Gastroesophageal sphincter (tissue), 4 donors: Measurements from ENCODE around the gene MAP7D2. TPM values are rescaled to one million over a fixed set of nuclear protein-coding genes. Genes with fewer than 3 reads are reported as not detected.

Experiments used
- ATAC-seq: fragments of 150-250 bp; one replicate; pipeline ENCODE4 v1.9.1; 2016; ENCODE audit warnings: mild to moderate bottlenecking, moderate library complexity
- H3K27ac ChIP-seq, 4 donors: fragments of 200-600 bp; sonication (generic) in 3 of 4; 1 replicate in 3 of 4; 2 replicates in 1 of 4; pipeline ENCODE4 v1.5.1; 2016 to 2019
- H3K27me3 ChIP-seq: fragments of 200-600 bp; sonication (generic); one replicate; pipeline ENCODE4 v1.5.1; 2019
- H3K36me3 ChIP-seq, 2 donors: fragments of 200-600 bp; sonication (generic); one replicate each; pipeline ENCODE4 v1.5.1; 2019; ENCODE audit warnings: control low read depth in 1 of 2
- H3K4me1 ChIP-seq, 3 donors: fragments of 200-600 bp; sonication (generic); 1 replicate in 2 of 3; 2 replicates in 1 of 3; pipeline ENCODE4 v1.5.1; 2016 to 2019; ENCODE audit warnings: control low read depth in 2 of 3
- H3K4me3 ChIP-seq, 2 donors: fragments of 200-600 bp; sonication (generic); one replicate each; pipeline ENCODE4 v1.5.1; 2019; ENCODE audit warnings: mild to moderate bottlenecking in 1 of 2, moderate library complexity in 1 of 2
- H3K9me3 ChIP-seq, 3 donors: fragments of 200-600 bp; sonication (generic); one replicate each; pipeline ENCODE4 v1.5.1; 2017 to 2019; ENCODE audit warnings: control low read depth in 2 of 3
- EP300 ChIP-seq: sonication (generic); formaldehyde crosslinking; IDR thresholded peaks from one replicate; pipeline ENCODE4 v1.6.1; 2017; ENCODE audit warnings: antibody characterized with exemption, mild to moderate bottlenecking
- POLR2A ChIP-seq, 2 donors: fragments of 450-650 bp; IDR thresholded peaks; one replicate each; pipeline ENCODE4 v1.6.1; 2017; ENCODE audit warnings: antibody characterized with exemption in 2 of 2, mild to moderate bottlenecking in 2 of 2, moderate library complexity in 1 of 2
- POLR2AphosphoS5 ChIP-seq: sonication (generic); formaldehyde crosslinking; IDR thresholded peaks from one replicate; pipeline ENCODE4 v1.6.1; 2017; ENCODE audit warnings: antibody characterized with exemption
- WGBS, 2 donors: methylation state at CpG; one replicate each; pipeline ENCODE4 v1.1.5; 2018; ENCODE audit warnings: low coverage in 1 of 2; 5-methylcytosine and 5-hydroxymethylcytosine counted together
- total RNA-seq, 4 donors: library from RNA; depleted of rRNA; stranded (reverse); fragments of >200 nt; gene quantifications; one replicate each; pipeline ENCODE4 v1.1.0, GENCODE V29; 2016
- TF ChIP-seq, protein P1 (sequence below), 4 experiments: fragments of 200-600 bp in 2 of 4; fragments of 450-650 bp in 2 of 4; sonication (generic) in 1 of 4; IDR thresholded peaks; one replicate each; pipeline ENCODE4 v1.5.1; 2017 to 2019; ENCODE audit warnings: antibody characterized with exemption in 4 of 4, mild to moderate bottlenecking in 2 of 4, moderate library complexity in 2 of 4

Gene MAP7D2
- total RNA-seq, 4 donors from 2014 or later: 0.27 to 0.42 (median 0.27) TPM; not detected in 1

DNA sequence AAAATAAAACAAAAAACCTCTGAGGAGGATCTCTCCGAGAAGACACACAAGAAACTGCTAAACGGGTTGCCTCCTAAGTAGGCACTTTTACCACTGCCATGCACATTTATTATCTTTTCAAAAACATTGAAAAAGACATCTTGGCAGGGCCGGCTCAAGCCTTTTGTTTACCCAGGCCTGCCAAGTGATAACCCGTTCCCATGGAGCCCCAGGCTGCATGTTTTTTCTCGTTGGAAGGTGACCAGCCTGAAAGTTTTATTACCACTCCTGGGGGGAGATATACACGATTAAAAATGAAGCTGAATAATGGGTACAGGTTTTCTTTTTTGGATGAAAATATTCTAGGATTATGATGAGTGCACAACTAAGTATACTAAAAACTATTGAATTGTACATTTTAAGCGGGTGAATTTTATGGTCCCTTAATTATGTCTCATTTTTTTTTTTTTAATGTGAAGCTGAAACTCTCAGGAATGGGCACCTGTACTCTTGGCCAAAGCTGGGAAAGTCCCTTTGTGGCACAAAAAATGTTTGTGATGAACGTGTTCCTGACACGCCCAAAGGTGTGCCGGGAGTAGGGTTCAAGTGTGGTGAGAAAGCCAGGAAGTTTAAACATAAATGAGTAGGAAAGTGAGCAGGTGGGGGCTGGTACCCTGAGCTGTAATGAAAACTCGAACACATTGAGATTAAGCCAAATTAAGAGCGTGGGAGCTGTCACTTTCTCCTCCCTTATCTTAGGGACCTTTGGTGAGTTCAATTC is 1.5 kb upstream of the MAP7D2 start:
- Histone ChIP-seq H3K9me3 (no peaks in the 10 kb centered on the region), H3K27ac (no peak overlapping the region), H3K4me3 (no peak overlapping the region), H3K36me3 (no peaks in the 10 kb centered on the region), H3K4me1 (peaks cover 0 to 12% (median 6%) of the 10 kb centered on the region in 3 donors), H3K27me3 (peaks cover 19% of the 10 kb centered on the region)
- TF ChIP-seq POLR2A (IDR thresholded peaks at IDR 0.05): no peak
- TF ChIP-seq EP300: no peak
- no peak for TF ChIP-seq POLR2AphosphoS5
- TF ChIP-seq, protein P1, sequence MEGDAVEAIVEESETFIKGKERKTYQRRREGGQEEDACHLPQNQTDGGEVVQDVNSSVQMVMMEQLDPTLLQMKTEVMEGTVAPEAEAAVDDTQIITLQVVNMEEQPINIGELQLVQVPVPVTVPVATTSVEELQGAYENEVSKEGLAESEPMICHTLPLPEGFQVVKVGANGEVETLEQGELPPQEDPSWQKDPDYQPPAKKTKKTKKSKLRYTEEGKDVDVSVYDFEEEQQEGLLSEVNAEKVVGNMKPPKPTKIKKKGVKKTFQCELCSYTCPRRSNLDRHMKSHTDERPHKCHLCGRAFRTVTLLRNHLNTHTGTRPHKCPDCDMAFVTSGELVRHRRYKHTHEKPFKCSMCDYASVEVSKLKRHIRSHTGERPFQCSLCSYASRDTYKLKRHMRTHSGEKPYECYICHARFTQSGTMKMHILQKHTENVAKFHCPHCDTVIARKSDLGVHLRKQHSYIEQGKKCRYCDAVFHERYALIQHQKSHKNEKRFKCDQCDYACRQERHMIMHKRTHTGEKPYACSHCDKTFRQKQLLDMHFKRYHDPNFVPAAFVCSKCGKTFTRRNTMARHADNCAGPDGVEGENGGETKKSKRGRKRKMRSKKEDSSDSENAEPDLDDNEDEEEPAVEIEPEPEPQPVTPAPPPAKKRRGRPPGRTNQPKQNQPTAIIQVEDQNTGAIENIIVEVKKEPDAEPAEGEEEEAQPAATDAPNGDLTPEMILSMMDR (IDR thresholded peaks at IDR 0.05): no peak
- ATAC-seq: no peak
- 31 to 49% methylated on average over 8 to 10 of the region's 12 CpGs for WGBS, 2 donors

DNA sequence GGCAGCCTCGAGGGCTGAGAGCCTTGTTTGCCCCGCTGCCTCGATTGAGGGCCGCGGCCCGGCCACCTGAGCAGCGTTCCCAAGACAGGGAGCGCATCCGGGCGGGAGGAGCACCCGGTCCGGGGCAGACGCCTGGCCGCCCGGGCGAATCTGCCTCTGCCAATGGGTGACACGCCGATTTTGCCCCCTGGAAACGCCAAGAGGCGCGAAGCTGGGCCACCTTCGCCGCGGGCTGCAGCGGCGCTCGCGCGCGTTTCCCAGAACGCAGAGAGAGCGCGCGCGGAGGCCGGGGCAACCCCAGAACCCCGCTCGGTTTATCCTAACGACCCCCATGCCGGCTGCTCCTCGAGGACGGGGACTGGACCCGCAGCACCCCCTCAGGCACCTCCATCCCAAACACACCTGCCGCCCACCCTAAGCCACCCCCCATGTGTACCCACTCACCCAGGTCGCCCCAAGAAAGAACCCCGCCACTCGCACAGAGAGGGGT is 575 bp downstream of the MAP7D2 start:
- WGBS, 2 donors: no CpG with 5 or more reads among the region's 47 CpGs
- Histone ChIP-seq H3K9me3 (no peaks in the 10 kb centered on the region), H3K4me1 (peaks cover 0 to 12% (median 6%) of the 10 kb centered on the region in 3 donors), H3K4me3 (peak overlapping the region in 1 of 2 donors; percentile 44), H3K27me3 (peaks cover 19% of the 10 kb centered on the region), H3K27ac (no peak overlapping the region), H3K36me3 (no peaks in the 10 kb centered on the region)
- ATAC-seq: no peak
- TF ChIP-seq EP300 (no peak), POLR2A (IDR thresholded peaks at IDR 0.05) (no peak), POLR2AphosphoS5 (no peak)
- TF ChIP-seq, protein P1 (IDR thresholded peaks at IDR 0.05): no peak

DNA sequence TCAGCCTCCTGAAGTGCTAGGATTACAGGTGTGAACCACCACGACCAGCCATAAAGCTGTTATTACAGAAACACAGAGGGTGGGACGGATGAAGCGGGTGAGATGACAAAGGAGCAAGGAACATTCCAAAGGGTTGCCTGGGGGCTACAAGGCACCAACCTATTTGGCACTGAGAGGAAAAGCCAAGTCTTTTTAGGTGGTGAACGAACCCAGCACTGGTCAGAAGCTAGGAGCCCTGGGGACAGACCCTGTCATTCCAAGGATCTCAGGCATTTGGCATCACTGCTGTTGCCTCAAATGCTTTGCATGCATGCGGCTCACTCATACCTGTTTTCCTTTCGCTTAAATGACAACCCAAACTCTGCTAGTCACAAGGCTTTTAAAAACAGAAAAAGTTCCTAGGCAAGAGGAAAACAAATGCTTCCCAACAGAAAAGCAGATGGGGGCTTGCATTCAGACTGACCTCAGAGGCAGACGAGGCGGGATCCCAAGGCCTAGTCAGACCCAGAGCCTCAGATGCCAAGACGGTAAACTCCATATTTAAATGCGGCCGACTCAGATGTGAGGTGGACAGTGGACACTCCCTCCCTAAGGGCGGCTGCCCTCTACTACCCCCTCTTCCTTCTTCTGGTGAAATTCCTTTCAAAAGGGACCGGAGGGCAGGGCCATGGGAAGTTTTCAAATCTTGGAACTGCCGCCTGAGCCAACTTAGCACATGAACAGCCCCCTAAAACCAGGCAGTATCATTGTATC is 4.5 kb downstream of the MAP7D2 start:
- Histone ChIP-seq H3K4me3 (no peak overlapping the region), H3K27me3 (peaks cover 15% of the 10 kb centered on the region), H3K4me1 (peaks cover 0 to 12% (median 6%) of the 10 kb centered on the region in 3 donors), H3K27ac (no peak overlapping the region), H3K9me3 (no peaks in the 10 kb centered on the region), H3K36me3 (no peaks in the 10 kb centered on the region)
- WGBS, 2 donors: 94% methylated on average over 9 of the region's 14 CpGs; no CpG with 5 or more reads in 1 of the 2 donors
- TF ChIP-seq POLR2A (IDR thresholded peaks at IDR 0.05) (no peak), POLR2AphosphoS5 (no peak), EP300 (no peak)
- TF ChIP-seq, protein P1 (IDR thresholded peaks at IDR 0.05): no peak
- ATAC-seq: no peak

DNA sequence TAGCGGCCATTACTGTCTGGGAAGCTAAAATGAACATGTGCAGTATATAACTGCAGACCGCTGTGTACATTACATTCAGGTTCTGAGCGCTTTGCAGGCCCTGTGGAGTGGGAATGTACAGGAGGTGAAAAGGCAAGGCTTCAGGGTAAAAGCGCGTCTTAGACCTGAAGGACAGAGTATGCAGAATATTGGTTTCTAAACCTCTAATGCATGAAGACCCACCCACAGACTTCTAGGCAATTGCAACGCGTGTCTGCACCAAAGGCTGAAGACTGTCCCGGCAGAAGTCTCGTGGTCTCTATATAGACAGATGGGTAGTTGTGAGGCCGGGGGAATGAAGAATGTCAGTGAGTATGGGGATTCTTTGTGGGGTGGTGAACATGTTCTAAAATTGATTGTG is 5.4 kb downstream of the MAP7D2 start:
- Histone ChIP-seq H3K4me3 (no peak overlapping the region), H3K4me1 (peaks cover 0 to 5% (median 4%) of the 10 kb centered on the region in 3 donors), H3K9me3 (no peaks in the 10 kb centered on the region), H3K27ac (no peak overlapping the region), H3K36me3 (no peaks in the 10 kb centered on the region), H3K27me3 (peaks cover 5% of the 10 kb centered on the region)
- TF ChIP-seq, protein P1 (IDR thresholded peaks at IDR 0.05): no peak
- TF ChIP-seq POLR2AphosphoS5 (no peak), EP300 (no peak), POLR2A (IDR thresholded peaks at IDR 0.05) (no peak)
- ATAC-seq: no peak
- 97 to 100% methylated on average over 5 to 9 of the region's 10 CpGs for WGBS, 2 donors
